Spleen (tissue), 3 donors: ENCODE data around the gene IGSF6.

Experiments used
- POLR2A ChIP-seq, 3 donors: fragments of 450-650 bp; IDR thresholded peaks; one replicate each; pipeline ENCODE4 v1.5.1; 2017; ENCODE audit warnings: antibody characterized with exemption in 3 of 3, mild to moderate bottlenecking in 1 of 3
- POLR2AphosphoS5 ChIP-seq, 3 donors: sonication (generic); formaldehyde crosslinking; IDR thresholded peaks; one replicate each; pipeline ENCODE4 v1.5.1; 2017; ENCODE audit warnings: antibody characterized with exemption in 3 of 3

DNA sequence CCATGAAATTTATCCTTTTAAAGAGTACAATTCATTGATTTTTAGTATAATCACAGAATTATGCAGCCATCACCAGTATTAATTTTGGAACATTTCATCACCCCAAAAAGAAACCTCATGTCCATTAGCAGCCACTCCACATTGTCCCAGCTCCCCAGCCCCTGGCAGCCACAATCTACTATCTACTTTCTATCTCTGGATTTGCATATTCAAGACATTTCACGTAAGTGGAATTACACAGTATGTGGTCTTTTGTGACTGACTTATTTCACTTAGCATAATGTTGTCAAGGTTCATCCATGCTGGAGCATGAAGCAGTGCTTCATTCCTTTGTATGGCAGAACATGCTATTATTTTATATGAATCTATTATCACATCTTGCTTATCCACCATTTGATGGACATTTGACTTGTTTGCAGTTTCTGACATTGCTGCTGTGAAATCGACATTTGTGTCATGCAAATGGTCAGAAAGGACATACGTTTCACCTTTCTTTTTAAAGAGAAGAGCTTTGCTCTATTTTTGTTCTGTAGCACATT, 42.3 kb downstream of the IGSF6 start:
- no peak for TF ChIP-seq POLR2A (IDR thresholded peaks at IDR 0.05)
- TF ChIP-seq POLR2AphosphoS5 (IDR thresholded peaks at IDR 0.05) = no peak
